NCI-H526 treated with DMSO at 0.1 percent for 48 hours (cell line): ENCODE measurements around the gene GCAT.
"Not testable (repeated sequence)": the region's sequence is repeated elsewhere in the genome, so short reads cannot be mapped to it uniquely, and the experiment has no call there.

Source experiments
- DNase-seq: peaks from one replicate; lab custom pipeline; 2025; lab: John Stamatoyannopoulos, UW

GCAT gene

GRCh38 chr22:37782340-37783168 is 25.2 kb upstream of the GCAT start:
- DNase-seq, result no peak

GRCh38 chr22:37784829-37785495 is 22.8 kb upstream of the GCAT start:
- DNase-seq, result no peak

- no peak for DNase-seq
Observed at GRCh38 chr22:37790234-37790633, 17.5 kb upstream of the GCAT start.

- no peak for DNase-seq
Observed at GRCh38 chr22:37792494-37792893, 15.2 kb upstream of the GCAT start.

GRCh38 chr22:37794376-37794775 is 13.4 kb upstream of the GCAT start:
- DNase-seq, result no peak

GRCh38 chr22:37796079-37796478 is 11.7 kb upstream of the GCAT start:
- no peak for DNase-seq

GRCh38 chr22:37797259-37797658 is 10.5 kb upstream of the GCAT start:
- not testable (repeated sequence) for DNase-seq

- no peak for DNase-seq
Observed at GRCh38 chr22:37797874-37798500, 9.7 kb upstream of the GCAT start.

- DNase-seq, result not testable (repeated sequence)
Observed at GRCh38 chr22:37799979-37800378, 7.8 kb upstream of the GCAT start.

GRCh38 chr22:37801946-37802309 is 5.8 kb upstream of the GCAT start:
- peak; percentile 48 for DNase-seq

- DNase-seq, result peak; percentile 68
Observed at GRCh38 chr22:37802310-37803194, 5.2 kb upstream of the GCAT start.

GRCh38 chr22:37803195-37803638 is 4.5 kb upstream of the GCAT start:
- DNase-seq, result peak; percentile 66

- DNase-seq, result peak; percentile 66
Observed at GRCh38 chr22:37803639-37804351, 3.9 kb upstream of the GCAT start.

GRCh38 chr22:37804352-37804880 is 3.3 kb upstream of the GCAT start:
- DNase-seq, result no peak

- DNase-seq, result peak; percentile 62
Observed at GRCh38 chr22:37804881-37805809, 2.6 kb upstream of the GCAT start.

GRCh38 chr22:37805810-37806277 is 1.9 kb upstream of the GCAT start:
- no peak for DNase-seq

GRCh38 chr22:37806409-37807333 is 1.1 kb upstream of the GCAT start:
- no peak for DNase-seq

- DNase-seq, result no peak
Observed at GRCh38 chr22:37808294-37808657, 542 bp downstream of the GCAT start.
